SKM-1 treated with dmso at 0.1 percent for 144 hours (cell line): ENCODE results near the gene CALCOCO1.
"Not testable (repeated sequence)": the region's sequence is repeated elsewhere in the genome, so short reads cannot be mapped to it uniquely, and the experiment has no call there.

Experiments used
- DNase-seq: peaks from one replicate; lab custom pipeline; 2025; ENCODE audit not compliant: unreplicated experiment; lab: John Stamatoyannopoulos, UW

The CALCOCO1 gene

DNA sequence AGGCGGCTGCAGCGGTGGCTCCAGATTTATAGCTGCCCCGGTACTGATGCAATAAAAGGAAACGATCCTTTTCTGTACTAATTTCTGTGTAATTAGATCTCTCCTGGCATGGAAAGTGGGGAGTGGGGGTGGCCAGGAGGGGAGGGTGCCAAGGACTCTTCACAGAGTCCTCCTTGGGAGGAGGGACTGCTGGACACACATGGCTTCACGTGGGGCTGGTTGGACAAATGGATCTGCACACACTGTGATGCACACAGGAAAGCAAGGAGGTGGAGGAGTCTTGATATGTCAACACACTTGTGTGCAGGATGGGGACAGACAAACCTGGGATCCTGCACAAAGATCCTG lies 27.6 kb downstream of the CALCOCO1 start:
- no peak for DNase-seq

GRCh38 chr12:53698948-53699677 lies 28.1 kb downstream of the CALCOCO1 start:
- no peak for DNase-seq

DNA sequence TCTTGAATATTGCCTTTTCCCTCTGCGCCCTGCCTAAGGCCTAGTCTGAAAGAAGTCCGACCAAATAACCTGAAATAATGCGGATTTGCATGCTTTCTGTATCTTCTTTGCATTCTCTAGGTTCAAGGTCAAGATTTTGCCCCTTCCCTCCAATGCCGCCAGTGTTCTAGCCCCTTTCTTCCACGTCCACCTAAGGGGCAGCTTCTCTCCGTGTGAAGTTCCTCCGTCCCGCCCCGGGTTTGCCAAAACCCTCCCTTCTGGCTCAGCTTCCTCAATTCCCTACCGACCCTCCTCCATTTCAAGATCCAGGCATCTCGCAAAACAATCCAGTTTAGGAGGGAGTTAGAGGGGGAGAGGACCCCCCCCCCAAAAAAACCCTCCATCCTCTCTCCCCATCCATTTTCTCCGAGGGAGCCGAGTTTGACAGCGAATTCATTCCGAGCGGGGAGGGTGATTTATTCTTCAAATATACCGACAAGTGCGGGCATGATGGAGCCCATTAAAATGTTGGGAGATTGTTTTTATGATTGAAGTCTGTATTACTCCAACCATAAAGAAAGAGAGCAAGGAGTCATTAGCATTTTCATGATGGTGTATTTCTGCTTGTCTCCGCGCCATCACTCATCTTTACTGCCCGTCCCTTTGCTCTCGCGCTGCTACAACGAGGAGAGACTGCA lies 30.5 kb downstream of the CALCOCO1 start:
- DNase-seq, result no peak

DNA sequence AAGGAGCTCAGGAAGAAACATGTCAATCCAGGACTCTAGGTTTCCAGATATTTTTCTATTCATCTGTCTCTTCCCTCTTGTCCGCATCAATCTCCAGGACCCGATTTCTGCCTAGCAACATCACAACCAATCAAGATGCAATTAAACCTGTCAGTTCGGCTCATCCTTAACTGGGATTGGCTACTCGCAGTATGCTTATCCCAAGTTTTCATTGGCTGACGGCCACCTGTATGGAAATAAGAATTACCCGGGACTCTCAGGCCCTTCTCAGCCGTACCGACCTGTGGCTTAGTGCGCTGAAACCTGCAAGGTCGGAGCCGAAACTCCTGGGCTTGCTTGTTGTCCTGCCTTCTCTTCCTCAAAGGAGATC lies 31.0 kb downstream of the CALCOCO1 start:
- no peak for DNase-seq

DNA sequence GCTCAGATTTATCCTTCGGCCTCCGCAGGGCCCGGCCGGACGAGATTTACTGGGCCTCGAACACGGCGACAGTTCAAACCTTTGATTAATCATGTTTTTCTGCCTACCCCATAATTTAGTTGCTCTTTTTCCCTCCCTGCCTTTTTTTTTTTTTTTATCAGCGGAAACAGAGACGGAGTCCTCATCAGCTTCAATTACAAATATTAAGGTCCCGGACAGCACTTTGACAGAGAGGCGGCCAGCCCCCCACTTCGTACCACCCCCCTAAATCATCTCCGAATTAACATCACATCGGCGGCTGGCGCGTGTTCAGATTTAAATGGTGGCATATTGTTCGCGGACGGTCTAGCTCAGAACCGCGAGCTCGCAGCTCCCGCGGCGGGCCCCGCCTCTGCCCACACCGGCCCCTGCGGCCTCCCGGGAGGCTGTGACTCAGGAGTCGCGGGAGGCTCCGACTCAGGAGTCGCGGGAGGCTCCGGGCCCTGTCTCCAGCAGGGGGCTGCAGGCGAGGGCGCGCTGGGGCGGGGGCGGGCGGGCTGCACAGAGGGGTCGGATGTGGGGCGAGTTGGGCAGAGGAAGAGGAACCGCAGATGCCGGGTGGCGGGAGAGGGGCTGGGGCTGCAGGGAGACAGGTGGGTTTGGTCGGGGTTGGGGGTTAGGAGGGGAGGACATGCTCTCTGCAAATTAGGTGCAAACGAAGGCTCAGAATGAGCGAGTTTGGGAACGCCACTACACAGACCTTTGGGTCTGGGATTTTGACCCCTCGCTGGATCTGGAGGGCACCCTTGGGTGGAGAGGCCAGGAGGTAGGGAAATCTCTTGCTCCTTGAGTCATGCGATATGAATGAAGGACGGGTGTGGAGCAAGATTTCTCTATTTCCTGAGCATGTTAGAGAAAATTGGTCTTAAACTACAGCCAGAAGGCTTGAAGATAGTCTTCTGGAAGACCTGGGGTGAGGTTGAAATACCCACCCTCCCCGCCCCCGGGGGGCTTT lies 31.8 kb downstream of the CALCOCO1 start:
- DNase-seq, result no peak

- DNase-seq, result no peak
Observed at GRCh38 chr12:53694756-53695151, 32.5 kb downstream of the CALCOCO1 start.

- DNase-seq, result no peak
Observed at GRCh38 chr12:53688134-53688533, 39.1 kb downstream of the CALCOCO1 start.

DNA sequence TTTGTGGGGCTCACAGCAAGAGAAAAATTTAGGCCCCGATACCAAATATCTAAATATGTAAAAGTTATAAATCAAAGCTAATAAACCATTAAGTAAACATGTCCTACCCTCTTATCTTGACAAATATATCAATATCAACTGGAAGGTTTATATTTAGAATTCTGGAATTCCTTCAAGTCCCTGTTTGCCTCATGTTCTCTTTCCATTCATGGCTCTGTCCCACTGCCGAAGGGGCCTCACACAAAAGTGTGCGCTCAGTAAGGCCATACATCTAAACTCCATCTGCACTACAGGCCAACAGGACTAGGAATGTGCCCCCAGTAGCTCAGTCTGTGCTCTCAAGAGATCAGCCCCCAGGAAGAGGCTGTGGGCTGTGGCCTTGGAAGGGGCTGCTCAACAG lies 40.8 kb downstream of the CALCOCO1 start:
- DNase-seq, result no peak

- DNase-seq, result no peak
Observed at GRCh38 chr12:53684654-53685220, 42.5 kb downstream of the CALCOCO1 start.

DNA sequence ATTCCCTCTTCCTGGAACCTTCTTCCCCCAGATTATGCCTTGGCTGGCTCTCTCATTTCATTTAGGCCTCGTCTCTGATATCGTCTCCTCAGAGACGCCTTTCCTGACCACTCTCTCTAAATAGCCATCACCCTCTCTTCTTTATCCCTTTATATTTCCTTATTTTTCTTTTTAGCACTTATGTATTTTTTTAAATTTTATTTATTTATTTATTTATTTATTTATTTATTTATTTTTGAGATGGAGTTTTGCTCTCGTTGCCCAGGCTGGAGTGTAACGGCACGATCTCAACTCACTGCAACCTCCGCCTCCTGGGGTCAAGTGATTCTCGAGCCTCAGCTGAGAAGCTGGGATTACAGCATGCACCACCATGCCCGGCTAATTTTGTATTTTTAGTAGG lies 43.3 kb downstream of the CALCOCO1 start:
- no peak for DNase-seq

DNA sequence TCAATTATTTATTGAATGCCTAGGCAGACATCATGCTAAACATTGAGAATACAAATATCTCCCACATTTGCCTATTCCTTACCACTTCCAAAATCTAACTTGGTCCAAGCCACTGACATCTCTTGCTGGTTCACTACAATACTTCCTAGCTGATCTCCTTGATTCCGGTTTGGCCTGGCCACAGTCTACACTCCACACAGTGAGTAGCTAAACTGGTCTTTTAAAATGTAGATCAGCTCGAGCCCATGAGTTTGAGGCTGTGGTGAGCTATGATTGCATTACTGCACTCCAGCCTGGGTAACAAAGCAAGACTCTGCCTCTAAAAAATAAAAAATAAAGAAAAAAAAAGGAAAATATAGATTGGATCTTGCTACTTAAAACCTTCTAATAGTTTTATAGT lies 43.8 kb downstream of the CALCOCO1 start:
- DNase-seq, result no peak

GRCh38 chr12:53680061-53680460 lies 47.2 kb downstream of the CALCOCO1 start:
- not testable (repeated sequence) for DNase-seq

DNA sequence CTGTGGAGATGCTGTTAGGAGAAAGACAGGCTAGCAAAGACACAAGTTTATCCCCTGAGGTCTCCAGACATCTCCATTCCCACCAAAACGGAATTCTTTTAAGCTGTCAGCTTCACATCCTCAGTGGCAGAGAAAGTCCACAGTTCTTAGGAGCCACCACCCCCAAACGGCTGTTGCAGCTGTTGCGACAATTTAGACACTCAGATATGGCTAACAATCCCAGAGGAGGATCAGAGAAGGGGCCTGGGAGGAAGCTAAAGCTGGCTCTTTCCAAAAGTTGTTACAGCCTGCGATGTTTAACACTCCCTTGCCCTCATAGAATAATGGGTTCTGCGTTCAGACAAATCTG lies 49.5 kb downstream of the CALCOCO1 start:
- no peak for DNase-seq

DNA sequence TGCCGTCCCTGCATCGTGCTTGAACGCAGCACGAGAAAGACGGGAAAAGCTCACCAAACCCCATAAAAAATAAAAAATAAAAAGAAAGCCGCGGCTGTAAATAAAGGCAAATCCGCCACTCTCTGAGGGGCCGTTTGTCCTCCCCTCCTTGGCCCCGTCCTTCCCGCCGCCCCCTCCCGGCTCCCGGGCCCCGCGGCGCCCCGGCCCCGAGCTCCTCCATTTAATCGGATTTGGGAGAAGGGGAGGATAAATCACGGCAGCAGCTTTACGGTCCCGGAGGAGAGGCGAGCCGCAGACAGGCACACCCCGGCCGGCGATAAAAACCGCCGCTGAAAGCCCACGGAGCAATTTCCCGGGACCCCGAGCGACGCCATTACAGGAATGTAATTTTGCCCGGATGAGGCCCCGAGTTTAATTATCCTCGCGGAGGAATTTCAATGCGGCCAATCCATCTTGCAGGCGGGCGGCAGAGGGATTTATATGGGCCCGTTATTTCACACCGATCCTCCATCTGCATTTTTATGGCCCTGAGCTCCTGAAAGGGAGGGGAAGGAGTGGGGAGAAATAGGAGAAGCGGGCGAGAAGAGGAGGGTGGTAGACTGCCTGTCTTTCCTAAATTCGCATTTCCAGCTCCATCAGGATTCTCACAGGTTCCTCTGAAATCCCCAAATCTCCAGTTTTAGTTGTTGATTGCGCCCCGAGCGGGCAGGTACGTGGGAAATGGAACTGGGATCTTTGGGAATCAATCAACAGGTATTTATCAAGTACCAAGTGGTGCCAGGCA lies 50.0 kb downstream of the CALCOCO1 start:
- no peak for DNase-seq

GRCh38 chr12:53676656-53677015 lies 50.6 kb downstream of the CALCOCO1 start:
- no peak for DNase-seq

DNA sequence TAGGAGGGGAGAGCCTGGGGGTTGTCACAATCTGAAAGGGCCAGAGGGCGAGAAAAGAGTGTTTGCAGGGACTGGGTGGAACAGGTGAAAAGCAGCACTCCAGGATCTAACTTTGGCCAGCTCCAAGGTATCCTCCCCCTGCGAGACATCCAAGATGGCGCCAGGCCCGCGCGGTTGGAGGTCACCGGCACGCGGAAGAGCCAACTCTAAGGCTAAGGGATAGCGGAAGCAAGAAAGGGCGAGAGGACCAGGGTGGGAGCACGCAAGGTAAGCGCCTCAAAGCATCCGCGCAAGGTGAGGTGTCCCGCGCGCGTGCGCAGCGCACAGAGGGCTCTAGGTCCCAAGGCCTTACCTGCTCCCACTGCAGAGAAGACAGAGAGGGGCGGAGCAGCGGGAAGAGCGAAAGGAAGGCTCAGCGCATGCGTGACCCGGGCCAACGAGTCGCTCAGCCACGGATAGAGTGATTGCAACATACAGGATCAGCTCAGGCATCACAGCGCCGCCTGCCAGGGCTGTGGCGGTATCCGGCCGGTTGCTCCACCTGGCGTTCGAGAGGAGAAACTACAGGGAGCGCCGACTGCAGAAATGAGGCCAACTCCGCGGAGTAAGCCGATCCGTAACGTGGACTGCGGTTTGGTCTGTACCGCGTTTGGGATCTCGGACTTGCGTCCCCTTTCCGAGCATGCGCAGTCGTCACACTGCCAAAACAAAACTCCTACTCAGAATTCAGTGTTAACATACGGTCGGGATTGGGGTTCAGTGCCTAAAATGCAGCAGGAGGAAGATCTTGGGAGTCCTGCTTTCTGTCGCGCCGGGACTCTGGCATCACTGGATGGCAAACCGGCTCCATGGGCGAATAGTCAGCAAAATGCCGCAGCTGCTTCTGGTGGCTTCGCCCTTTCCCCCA lies 51.3 kb downstream of the CALCOCO1 start, which contains the start of gene ATP5MC2:
Gene ATP5MC2 (minus strand): TSS at position 383 of the 907 bp plus-strand sequence. CDS start 3,469 bp downstream, outside the sequence.
- DNase-seq, result peak; percentile 89

GRCh38 chr12:53674977-53675700 lies 52.1 kb downstream of the CALCOCO1 start:
- no peak for DNase-seq

GRCh38 chr12:53670971-53671370 lies 56.3 kb downstream of the CALCOCO1 start:
- DNase-seq, result no peak

GRCh38 chr12:53670308-53670707 lies 56.9 kb downstream of the CALCOCO1 start:
- no peak for DNase-seq
